HT-29 (cell line): ENCODE results near the gene THRB. TPM values are rescaled to one million over a fixed set of nuclear protein-coding genes. Genes with fewer than 3 reads are reported as not detected.

Experiments used
- DNase-seq: peaks from one replicate; pipeline ENCODE4 v3.0.0-alpha.2; 2015; ENCODE audit warnings: low spot score
- total RNA-seq: library from RNA; depleted of rRNA; stranded (reverse); fragments of >200 nt; shearing (Covaris generic); gene quantifications from 2 replicates; pipeline ENCODE4 v1.2.3, GENCODE V29; 2014

THRB gene
- total RNA-seq, 1 experiment from 2014 or later, result 0.94 TPM

GRCh38 chr3:24272875-24273274, 221.8 kb downstream of the THRB start:
- no peak for DNase-seq

GRCh38 chr3:24272408-24272807, 222.2 kb downstream of the THRB start:
- DNase-seq, result no peak

GRCh38 chr3:24271228-24271627, 223.4 kb downstream of the THRB start:
- no peak for DNase-seq

- DNase-seq, result no peak
Measured at GRCh38 chr3:24270744-24271143, 223.9 kb downstream of the THRB start.

- no peak for DNase-seq
Measured at GRCh38 chr3:24270204-24270691, 224.4 kb downstream of the THRB start.

- DNase-seq, result peak; percentile 52
Measured at GRCh38 chr3:24264748-24265158, 229.9 kb downstream of the THRB start.

- no peak for DNase-seq
Measured at GRCh38 chr3:24264011-24264410, 230.6 kb downstream of the THRB start.

- DNase-seq, result no peak
Measured at GRCh38 chr3:24263069-24263668, 231.5 kb downstream of the THRB start.

GRCh38 chr3:24261521-24261920, 233.1 kb downstream of the THRB start:
- no peak for DNase-seq

- DNase-seq, result no peak
Measured at GRCh38 chr3:24259901-24260512, 234.6 kb downstream of the THRB start.

- no peak for DNase-seq
Measured at GRCh38 chr3:24258727-24259600, 235.7 kb downstream of the THRB start.

GRCh38 chr3:24258260-24258659, 236.4 kb downstream of the THRB start:
- DNase-seq, result no peak

GRCh38 chr3:24255414-24255813, 239.2 kb downstream of the THRB start:
- no peak for DNase-seq

- DNase-seq, result no peak
Measured at GRCh38 chr3:24254649-24255048, 240.0 kb downstream of the THRB start.

- DNase-seq, result no peak
Measured at GRCh38 chr3:24253336-24253735, 241.3 kb downstream of the THRB start.

- no peak for DNase-seq
Measured at GRCh38 chr3:24249523-24249922, 245.1 kb downstream of the THRB start.

GRCh38 chr3:24245056-24245455, 249.6 kb downstream of the THRB start:
- no peak for DNase-seq

- DNase-seq, result no peak
Measured at GRCh38 chr3:24244491-24244890, 250.2 kb downstream of the THRB start.

GRCh38 chr3:24242012-24242698, 252.5 kb downstream of the THRB start:
- no peak for DNase-seq

GRCh38 chr3:24240306-24240705, 254.3 kb downstream of the THRB start:
- DNase-seq, result no peak

- DNase-seq, result peak; percentile 74
Measured at GRCh38 chr3:24237971-24238706, 256.5 kb downstream of the THRB start.
